SK-N-MC (cell line): Measurements from ENCODE around the gene RAB17.

ENCODE experiments used
- DNase-seq: peaks from one replicate; pipeline ENCODE4 v3.0.0-alpha.2; 2011; ENCODE audit warnings: low read depth, low spot score
- H3K27ac ChIP-seq: fragments of 200-600 bp; sonication (generic); 2 replicates; pipeline ENCODE4 v1.5.1; 2016; ENCODE audit warnings: mixed run types
- H3K36me3 ChIP-seq: fragments of 200-600 bp; sonication (generic); 2 replicates; pipeline ENCODE4 v1.6.1; 2017; ENCODE audit warnings: antibody characterized with exemption, low read length, mixed read lengths; ENCODE audit not compliant: insufficient read depth
- H3K4me3 ChIP-seq: fragments of 200-600 bp; sonication (generic); 2 replicates; pipeline ENCODE4 v1.5.1; 2016
- H3K9ac ChIP-seq: fragments of 200-600 bp; sonication (generic); 2 replicates; pipeline ENCODE4 v1.8.0; 2017; ENCODE audit warnings: mixed run types, mixed read lengths; ENCODE audit not compliant: insufficient read length
- H3K9me3 ChIP-seq: fragments of 200-600 bp; sonication (generic); 2 replicates; pipeline ENCODE4 v1.6.1; 2017; ENCODE audit warnings: low read depth, mild to moderate bottlenecking, antibody characterized with exemption, low read length, moderate library complexity, mixed read lengths
- EZH2 ChIP-seq: fragments of 200-600 bp; sonication (generic); IDR thresholded peaks from one replicate; pipeline ENCODE4 v1.6.1; 2017; ENCODE audit warnings: antibody characterized with exemption
- FOXP2 ChIP-seq: optimal IDR thresholded peaks from 2 replicates; pipeline ENCODE3; 2011; ENCODE audit warnings: mild to moderate bottlenecking, moderate library complexity; ENCODE audit not compliant: insufficient read depth; ENCODE audit errors: extremely low read length, control extremely low read depth
- POLR2AphosphoS5 ChIP-seq: IDR thresholded peaks from 2 replicates; pipeline ENCODE4 v1.6.1; 2012; ENCODE audit warnings: mild to moderate bottlenecking, low read depth, low read length, borderline replicate concordance

The RAB17 gene

DNA sequence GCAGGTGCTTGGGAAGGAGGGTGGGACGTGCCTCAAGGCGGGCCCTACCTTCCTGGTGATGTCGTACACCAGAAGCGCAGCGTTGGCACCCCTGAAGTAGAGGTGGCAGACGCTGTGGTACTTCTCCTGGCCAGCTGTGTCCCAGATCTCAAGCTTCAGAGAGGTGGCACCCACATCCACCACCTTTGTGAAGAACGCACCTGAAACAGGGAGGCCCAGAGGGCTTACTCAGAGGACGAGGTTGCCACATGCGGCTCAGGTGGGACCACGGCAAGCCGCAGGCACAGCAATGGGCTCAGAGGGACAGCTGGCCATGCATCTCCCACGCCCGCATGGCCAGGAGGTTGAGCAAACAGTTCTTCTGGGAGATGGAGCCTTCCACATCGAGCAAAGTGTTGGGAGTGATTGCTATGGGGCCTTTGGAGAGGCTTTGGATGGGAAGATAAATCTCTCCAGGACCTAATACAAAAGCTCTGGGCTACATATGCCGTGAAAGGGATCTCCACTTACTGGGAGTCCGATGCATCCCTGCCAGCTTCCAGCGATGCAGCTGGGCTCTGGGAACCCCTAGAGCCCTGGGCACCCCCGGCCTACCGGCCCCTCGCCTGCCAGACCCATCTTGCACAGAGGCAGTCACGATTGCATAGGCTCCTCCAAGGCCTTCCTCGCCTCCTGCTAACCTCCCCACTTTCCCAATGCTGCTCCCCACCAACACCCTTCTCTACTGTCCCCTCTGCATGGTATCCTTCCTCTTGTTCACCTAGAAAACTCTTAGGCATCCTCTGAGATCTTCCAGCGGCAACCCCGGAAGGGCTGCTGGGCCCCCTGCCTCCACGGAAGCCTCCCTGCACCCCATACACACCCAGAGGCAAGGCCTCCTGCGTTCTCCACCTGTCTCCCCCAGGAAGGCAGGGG, 12.3 kb downstream of the RAB17 start:
- H3K9me3 ChIP-seq = no peaks in the 10 kb centered on the region
- no peak overlapping the region for H3K27ac ChIP-seq
- no peak for TF ChIP-seq EZH2
- TF ChIP-seq POLR2AphosphoS5 = no peak
- no peak for TF ChIP-seq FOXP2
- H3K9ac ChIP-seq = no peak overlapping the region
- H3K36me3 ChIP-seq = no peaks in the 10 kb centered on the region
- H3K4me3 ChIP-seq = no peak overlapping the region
- no peak for DNase-seq

- Histone ChIP-seq H3K27ac (no peak overlapping the region), H3K36me3 (no peaks in the 10 kb centered on the region), H3K9ac (no peak overlapping the region), H3K9me3 (no peaks in the 10 kb centered on the region), H3K4me3 (no peak overlapping the region)
- DNase-seq = no peak
- no peak for TF ChIP-seq EZH2
- TF ChIP-seq POLR2AphosphoS5 = no peak
- TF ChIP-seq FOXP2 = no peak
Observed at GRCh38 chr2:237577458-237577857, 13.1 kb downstream of the RAB17 start.

- Histone ChIP-seq H3K9me3 (no peaks in the 10 kb centered on the region), H3K27ac (no peak overlapping the region), H3K9ac (no peak overlapping the region), H3K4me3 (no peak overlapping the region), H3K36me3 (no peaks in the 10 kb centered on the region)
- TF ChIP-seq FOXP2 (no peak), POLR2AphosphoS5 (no peak), EZH2 (no peak)
- DNase-seq = no peak
Observed at GRCh38 chr2:237576974-237577373, 13.6 kb downstream of the RAB17 start.

GRCh38 chr2:237575869-237576862, 14.4 kb downstream of the RAB17 start:
- H3K36me3 ChIP-seq = no peaks in the 10 kb centered on the region
- no peak overlapping the region for H3K27ac ChIP-seq
- no peak overlapping the region for H3K9ac ChIP-seq
- H3K9me3 ChIP-seq = no peaks in the 10 kb centered on the region
- no peak for DNase-seq
- TF ChIP-seq POLR2AphosphoS5 = no peak
- H3K4me3 ChIP-seq = no peak overlapping the region

GRCh38 chr2:237574894-237575868, 15.4 kb downstream of the RAB17 start:
- no peak overlapping the region for H3K4me3 ChIP-seq
- TF ChIP-seq EZH2 (no peak), POLR2AphosphoS5 (no peak), FOXP2 (no peak)
- H3K27ac ChIP-seq = no peak overlapping the region
- no peaks in the 10 kb centered on the region for H3K36me3 ChIP-seq
- no peak overlapping the region for H3K9ac ChIP-seq
- H3K9me3 ChIP-seq = no peaks in the 10 kb centered on the region
- DNase-seq = no peak

GRCh38 chr2:237574467-237574866, 16.1 kb downstream of the RAB17 start:
- no peak for DNase-seq
- no peaks in the 10 kb centered on the region for H3K36me3 ChIP-seq
- no peak overlapping the region for H3K27ac ChIP-seq
- H3K4me3 ChIP-seq = no peak overlapping the region
- no peaks in the 10 kb centered on the region for H3K9me3 ChIP-seq
- no peak overlapping the region for H3K9ac ChIP-seq
- TF ChIP-seq POLR2AphosphoS5 (no peak), FOXP2 (no peak), EZH2 (no peak)

DNA sequence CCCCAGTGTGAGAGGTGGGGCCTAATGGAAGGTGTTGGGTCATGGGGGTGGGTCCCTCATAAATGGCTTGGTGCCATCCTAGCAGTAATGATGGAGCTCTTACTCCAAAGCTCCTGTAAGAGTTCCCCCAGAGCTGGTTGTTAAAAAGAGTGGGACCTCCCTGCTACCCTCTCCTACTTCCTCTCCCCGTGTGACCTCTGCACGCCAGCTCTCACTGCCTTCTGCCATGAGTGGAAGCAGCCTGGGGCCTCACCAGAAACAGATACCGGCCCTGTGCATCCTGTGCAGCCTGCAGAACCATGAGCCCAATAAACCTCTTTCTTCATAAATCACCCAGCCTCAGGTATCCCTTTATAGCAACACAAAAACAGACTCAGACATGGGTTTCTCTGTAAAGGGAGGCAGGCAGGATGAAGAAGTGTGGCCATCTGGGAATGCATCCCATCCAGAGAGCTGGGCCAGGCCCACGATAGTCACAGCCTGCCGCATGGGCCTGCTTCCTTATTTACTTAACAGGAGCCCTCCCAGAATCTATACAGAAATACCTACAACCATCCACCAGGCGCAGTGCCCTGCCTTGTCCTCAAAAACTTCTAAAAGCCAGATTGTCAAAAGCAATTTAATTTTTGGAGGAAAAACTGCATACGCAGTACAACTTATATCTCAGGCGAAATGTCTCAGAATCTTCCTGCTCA, 16.7 kb downstream of the RAB17 start:
- Histone ChIP-seq H3K27ac (no peak overlapping the region), H3K36me3 (no peaks in the 10 kb centered on the region)
- TF ChIP-seq EZH2 = no peak
- no peak for TF ChIP-seq POLR2AphosphoS5
- TF ChIP-seq FOXP2 = no peak

More for the DNA sequence above, 16.7 kb downstream of the RAB17 start:
- Histone ChIP-seq H3K9ac (no peak overlapping the region), H3K4me3 (no peak overlapping the region), H3K9me3 (no peaks in the 10 kb centered on the region)
- no peak for DNase-seq
